Prostate gland (tissue), 2 donors: ENCODE results near the gene RPL26.

Experiments
- POLR2A ChIP-seq: fragments of 450-650 bp; IDR thresholded peaks from one replicate; pipeline ENCODE4 v1.6.1; 2016; ENCODE audit warnings: antibody characterized with exemption, mild to moderate bottlenecking
- TF ChIP-seq, protein P1 (sequence below), 4 experiments: fragments of 200-600 bp in 2 of 4; fragments of 450-650 bp in 2 of 4; sonication (generic) in 2 of 4; IDR thresholded peaks; 1 replicate in 3 of 4; 2 replicates in 1 of 4; pipeline ENCODE4 v1.5.1; 2016 to 2019; ENCODE audit warnings: antibody characterized with exemption in 4 of 4, mild to moderate bottlenecking in 2 of 4, moderate library complexity in 2 of 4

DNA sequence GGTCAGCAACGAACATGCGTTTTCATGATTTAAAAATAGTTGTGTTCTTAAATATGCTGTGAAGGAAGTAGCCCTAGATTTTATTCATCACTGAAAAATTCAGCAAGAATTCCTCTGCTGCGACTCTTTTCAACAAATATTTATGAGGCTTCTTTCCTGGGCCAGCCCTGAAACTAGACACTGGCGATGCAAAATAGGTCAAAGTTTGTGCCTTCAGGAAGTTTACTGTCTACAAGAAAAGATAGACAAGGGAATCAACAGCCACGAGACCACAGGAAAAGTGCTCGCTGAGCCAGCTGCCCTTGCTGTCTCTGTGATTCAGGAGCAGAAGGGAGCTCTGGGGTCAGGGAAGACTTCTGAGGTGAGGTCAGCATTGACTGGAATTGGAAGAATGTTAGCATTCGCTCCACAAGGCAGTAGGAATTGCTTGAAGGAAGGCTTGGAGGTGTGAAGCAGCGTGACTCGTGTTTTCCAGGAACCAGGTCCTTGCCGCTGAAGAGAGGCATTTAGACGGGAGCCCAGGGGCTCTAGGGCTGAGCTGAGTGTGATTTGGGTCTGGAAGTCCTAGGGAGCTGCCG is 1.9 kb upstream of the RPL26 start:
- TF ChIP-seq, protein P1, sequence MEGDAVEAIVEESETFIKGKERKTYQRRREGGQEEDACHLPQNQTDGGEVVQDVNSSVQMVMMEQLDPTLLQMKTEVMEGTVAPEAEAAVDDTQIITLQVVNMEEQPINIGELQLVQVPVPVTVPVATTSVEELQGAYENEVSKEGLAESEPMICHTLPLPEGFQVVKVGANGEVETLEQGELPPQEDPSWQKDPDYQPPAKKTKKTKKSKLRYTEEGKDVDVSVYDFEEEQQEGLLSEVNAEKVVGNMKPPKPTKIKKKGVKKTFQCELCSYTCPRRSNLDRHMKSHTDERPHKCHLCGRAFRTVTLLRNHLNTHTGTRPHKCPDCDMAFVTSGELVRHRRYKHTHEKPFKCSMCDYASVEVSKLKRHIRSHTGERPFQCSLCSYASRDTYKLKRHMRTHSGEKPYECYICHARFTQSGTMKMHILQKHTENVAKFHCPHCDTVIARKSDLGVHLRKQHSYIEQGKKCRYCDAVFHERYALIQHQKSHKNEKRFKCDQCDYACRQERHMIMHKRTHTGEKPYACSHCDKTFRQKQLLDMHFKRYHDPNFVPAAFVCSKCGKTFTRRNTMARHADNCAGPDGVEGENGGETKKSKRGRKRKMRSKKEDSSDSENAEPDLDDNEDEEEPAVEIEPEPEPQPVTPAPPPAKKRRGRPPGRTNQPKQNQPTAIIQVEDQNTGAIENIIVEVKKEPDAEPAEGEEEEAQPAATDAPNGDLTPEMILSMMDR (IDR thresholded peaks at IDR 0.05): no peak
- TF ChIP-seq POLR2A: no peak
